Measurements from ENCODE around the gene NFASC. TPM values are rescaled to one million over a fixed set of nuclear protein-coding genes. Genes with fewer than 3 reads are reported as not detected.

The NFASC gene
- total RNA-seq, 1 donor from 2014 or later = 6.9 TPM

DNA sequence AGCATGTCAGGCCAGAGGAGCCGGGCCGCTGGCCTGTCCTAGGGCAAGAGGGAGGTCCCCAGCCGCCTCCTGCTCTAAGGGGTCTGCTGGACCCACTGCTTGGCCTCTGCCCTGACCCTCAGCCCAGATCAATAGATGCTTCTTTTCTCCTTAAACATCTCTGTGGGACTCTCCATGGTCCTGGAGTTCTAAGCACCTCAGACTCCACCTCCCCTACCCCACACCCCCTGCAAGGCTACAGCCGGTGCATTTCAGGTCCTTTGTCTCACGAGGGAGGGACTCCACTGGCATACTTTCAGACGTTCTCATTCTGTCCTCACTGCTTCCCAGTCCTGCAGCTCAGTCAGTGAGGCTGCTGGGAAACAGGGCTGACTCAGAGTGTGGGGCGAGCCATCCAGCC lies 183.4 kb downstream of the NFASC start:
- no peaks in the 10 kb centered on the region for H3K9me3 Mint-ChIP-seq (ENCODE audit: low read depth)
- TF ChIP-seq, protein P1, sequence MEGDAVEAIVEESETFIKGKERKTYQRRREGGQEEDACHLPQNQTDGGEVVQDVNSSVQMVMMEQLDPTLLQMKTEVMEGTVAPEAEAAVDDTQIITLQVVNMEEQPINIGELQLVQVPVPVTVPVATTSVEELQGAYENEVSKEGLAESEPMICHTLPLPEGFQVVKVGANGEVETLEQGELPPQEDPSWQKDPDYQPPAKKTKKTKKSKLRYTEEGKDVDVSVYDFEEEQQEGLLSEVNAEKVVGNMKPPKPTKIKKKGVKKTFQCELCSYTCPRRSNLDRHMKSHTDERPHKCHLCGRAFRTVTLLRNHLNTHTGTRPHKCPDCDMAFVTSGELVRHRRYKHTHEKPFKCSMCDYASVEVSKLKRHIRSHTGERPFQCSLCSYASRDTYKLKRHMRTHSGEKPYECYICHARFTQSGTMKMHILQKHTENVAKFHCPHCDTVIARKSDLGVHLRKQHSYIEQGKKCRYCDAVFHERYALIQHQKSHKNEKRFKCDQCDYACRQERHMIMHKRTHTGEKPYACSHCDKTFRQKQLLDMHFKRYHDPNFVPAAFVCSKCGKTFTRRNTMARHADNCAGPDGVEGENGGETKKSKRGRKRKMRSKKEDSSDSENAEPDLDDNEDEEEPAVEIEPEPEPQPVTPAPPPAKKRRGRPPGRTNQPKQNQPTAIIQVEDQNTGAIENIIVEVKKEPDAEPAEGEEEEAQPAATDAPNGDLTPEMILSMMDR (IDR thresholded peaks at IDR 0.05; ENCODE audit: unreplicated experiment) = no peak
- H3K27me3 Mint-ChIP-seq = peaks cover 20% of the 10 kb centered on the region
- H3K27ac Mint-ChIP-seq = no peak overlapping the region
- no peaks in the 10 kb centered on the region for H3K36me3 Mint-ChIP-seq (ENCODE audit: insufficient read depth)
- no peaks in the 10 kb centered on the region for H3K4me1 Mint-ChIP-seq (ENCODE audit: low read depth)
- no peak for DNase-seq (ENCODE audit: low spot score, unreplicated experiment)
- H3K4me3 Mint-ChIP-seq (ENCODE audit: low read depth) = no peak overlapping the region

DNA sequence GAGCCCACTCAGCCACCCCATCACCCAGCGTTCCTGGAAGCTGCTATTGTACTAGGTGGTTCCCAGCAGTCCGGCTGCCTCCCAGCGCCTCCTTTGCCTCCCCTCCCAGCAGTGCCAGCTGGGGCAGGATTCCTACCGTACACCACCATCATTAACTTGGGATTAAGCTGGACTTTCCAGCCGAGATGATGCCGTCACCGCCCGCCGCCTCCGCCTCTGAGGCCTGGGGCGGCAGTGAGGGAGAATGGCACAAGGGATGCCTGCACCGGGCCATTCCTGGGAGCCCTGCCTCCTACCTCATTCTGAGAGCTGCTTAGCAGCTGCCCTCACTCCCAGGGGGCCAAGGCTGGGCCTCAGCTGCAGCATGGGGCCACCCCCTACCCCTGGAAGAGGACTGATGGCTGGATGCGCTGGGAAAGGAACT lies 185.5 kb downstream of the NFASC start:
- TF ChIP-seq, protein P1 (IDR thresholded peaks at IDR 0.05; ENCODE audit: unreplicated experiment) = no peak
- no peak overlapping the region for H3K4me3 Mint-ChIP-seq (ENCODE audit: low read depth)
- H3K36me3 Mint-ChIP-seq (ENCODE audit: insufficient read depth) = no peaks in the 10 kb centered on the region
- DNase-seq (ENCODE audit: low spot score, unreplicated experiment) = no peak
- no peaks in the 10 kb centered on the region for H3K9me3 Mint-ChIP-seq (ENCODE audit: low read depth)
- no peaks in the 10 kb centered on the region for H3K4me1 Mint-ChIP-seq (ENCODE audit: low read depth)
- H3K27me3 Mint-ChIP-seq = peaks cover 14% of the 10 kb centered on the region
- no peak overlapping the region for H3K27ac Mint-ChIP-seq

DNA sequence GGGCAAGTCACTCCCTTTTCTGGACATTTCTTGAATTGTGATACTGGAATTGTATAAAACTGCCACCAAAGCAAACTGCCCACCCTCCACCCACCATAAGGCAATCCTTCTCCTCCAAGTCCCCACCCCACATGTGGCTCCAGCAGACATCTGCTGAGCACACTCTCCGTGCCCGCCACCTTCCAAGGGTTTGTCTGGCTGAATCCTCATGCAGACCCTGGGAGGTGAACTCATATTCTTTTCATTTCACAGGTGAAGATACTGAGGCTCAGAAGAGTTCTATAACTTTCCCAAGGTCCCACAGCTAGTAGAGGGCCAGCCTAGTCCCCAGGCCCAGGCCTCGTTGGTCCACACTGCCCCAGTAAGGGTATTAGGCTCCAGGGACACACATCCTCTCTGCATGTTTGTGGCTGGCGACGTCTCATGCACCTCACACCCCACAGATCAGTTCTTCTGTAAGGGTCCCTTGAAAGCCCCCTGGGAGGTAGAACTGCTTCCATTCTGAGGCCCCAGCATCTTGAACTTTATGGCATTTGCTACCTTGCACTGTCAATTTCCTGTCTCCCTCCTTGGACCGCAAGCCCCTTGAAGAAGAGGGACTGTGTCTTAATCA lies 186.4 kb downstream of the NFASC start:
- no peak for DNase-seq (ENCODE audit: low spot score, unreplicated experiment)
- H3K9me3 Mint-ChIP-seq (ENCODE audit: low read depth) = no peaks in the 10 kb centered on the region
- H3K4me3 Mint-ChIP-seq (ENCODE audit: low read depth) = no peak overlapping the region
- no peaks in the 10 kb centered on the region for H3K4me1 Mint-ChIP-seq (ENCODE audit: low read depth)
- no peaks in the 10 kb centered on the region for H3K36me3 Mint-ChIP-seq (ENCODE audit: insufficient read depth)
- no peak overlapping the region for H3K27ac Mint-ChIP-seq
- TF ChIP-seq, protein P1 (IDR thresholded peaks at IDR 0.05; ENCODE audit: unreplicated experiment) = no peak
- peaks cover 13% of the 10 kb centered on the region for H3K27me3 Mint-ChIP-seq

DNA sequence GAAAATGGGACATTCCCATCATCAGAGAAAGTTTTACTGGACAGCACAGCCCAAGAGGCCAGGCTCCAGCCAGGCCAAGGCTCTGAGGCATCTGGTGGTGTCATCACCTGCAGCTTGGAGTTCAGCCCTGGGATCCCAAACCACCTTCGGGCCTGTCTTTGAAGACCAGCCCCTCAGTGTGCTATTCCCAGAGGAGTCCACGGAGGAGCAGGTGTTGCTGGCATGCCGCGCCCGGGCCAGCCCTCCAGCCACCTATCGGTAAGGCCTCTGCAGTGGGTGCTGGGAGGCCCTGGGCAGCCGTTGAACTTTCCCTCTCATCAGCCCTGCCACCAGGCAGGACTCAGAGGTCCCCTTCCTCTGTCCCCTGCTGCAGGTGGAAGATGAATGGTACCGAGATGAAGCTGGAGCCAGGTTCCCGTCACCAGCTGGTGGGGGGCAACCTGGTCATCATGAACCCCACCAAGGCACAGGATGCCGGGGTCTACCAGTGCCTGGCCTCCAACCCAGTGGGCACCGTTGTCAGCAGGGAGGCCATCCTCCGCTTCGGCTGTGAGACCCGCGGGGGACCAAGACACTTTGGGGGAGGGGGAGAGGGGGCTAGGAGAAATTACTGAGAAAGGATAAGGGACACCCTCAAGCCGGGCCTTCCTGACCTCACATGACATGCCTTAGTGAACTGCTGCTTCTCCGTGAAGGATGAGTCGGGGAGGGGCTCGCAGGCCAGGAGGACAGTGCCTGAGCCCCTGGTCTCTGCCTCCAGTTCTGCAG lies 187.3 kb downstream of the NFASC start:
- no peaks in the 10 kb centered on the region for H3K36me3 Mint-ChIP-seq (ENCODE audit: insufficient read depth)
- H3K9me3 Mint-ChIP-seq (ENCODE audit: low read depth) = no peaks in the 10 kb centered on the region
- H3K27ac Mint-ChIP-seq = no peak overlapping the region
- no peak overlapping the region for H3K4me3 Mint-ChIP-seq (ENCODE audit: low read depth)
- TF ChIP-seq, protein P1 (IDR thresholded peaks at IDR 0.05; ENCODE audit: unreplicated experiment) = no peak
- no peaks in the 10 kb centered on the region for H3K4me1 Mint-ChIP-seq (ENCODE audit: low read depth)
- H3K27me3 Mint-ChIP-seq = peaks cover 13% of the 10 kb centered on the region
- DNase-seq (ENCODE audit: low spot score, unreplicated experiment) = no peak

DNA sequence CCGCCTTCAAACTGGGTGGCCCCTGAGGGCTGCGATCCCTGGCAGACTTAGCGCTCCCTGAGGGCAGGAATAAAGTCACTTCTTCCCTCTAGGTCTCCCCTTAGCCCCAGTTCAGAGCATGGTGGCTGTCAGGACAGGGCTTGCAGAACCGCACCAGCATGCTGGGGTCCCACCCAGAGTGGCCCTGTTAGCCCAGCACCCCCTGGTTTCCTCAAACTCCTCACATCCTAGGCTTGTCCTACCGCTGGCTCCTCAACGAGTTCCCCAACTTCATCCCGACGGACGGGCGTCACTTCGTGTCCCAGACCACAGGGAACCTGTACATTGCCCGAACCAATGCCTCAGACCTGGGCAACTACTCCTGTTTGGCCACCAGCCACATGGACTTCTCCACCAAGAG lies 188.2 kb downstream of the NFASC start:
- no peak overlapping the region for H3K27ac Mint-ChIP-seq
- TF ChIP-seq, protein P1 (IDR thresholded peaks at IDR 0.05; ENCODE audit: unreplicated experiment) = no peak
- H3K4me1 Mint-ChIP-seq (ENCODE audit: low read depth) = no peaks in the 10 kb centered on the region
- H3K9me3 Mint-ChIP-seq (ENCODE audit: low read depth) = no peaks in the 10 kb centered on the region
- H3K36me3 Mint-ChIP-seq (ENCODE audit: insufficient read depth) = no peaks in the 10 kb centered on the region
- DNase-seq (ENCODE audit: low spot score, unreplicated experiment) = no peak
- no peak overlapping the region for H3K4me3 Mint-ChIP-seq (ENCODE audit: low read depth)
- H3K27me3 Mint-ChIP-seq = peaks cover 9% of the 10 kb centered on the region
